HG03521 (cell line): Measurements from ENCODE around the gene TTLL9.

Experiments used
- ATAC-seq: cut with Tn5 transposase; IDR thresholded peaks from one replicate; pipeline ENCODE4 v1.9.1; 2021; ENCODE audit warnings: mild to moderate bottlenecking, moderate library complexity; ENCODE audit not compliant: unreplicated experiment

TTLL9 gene

DNA sequence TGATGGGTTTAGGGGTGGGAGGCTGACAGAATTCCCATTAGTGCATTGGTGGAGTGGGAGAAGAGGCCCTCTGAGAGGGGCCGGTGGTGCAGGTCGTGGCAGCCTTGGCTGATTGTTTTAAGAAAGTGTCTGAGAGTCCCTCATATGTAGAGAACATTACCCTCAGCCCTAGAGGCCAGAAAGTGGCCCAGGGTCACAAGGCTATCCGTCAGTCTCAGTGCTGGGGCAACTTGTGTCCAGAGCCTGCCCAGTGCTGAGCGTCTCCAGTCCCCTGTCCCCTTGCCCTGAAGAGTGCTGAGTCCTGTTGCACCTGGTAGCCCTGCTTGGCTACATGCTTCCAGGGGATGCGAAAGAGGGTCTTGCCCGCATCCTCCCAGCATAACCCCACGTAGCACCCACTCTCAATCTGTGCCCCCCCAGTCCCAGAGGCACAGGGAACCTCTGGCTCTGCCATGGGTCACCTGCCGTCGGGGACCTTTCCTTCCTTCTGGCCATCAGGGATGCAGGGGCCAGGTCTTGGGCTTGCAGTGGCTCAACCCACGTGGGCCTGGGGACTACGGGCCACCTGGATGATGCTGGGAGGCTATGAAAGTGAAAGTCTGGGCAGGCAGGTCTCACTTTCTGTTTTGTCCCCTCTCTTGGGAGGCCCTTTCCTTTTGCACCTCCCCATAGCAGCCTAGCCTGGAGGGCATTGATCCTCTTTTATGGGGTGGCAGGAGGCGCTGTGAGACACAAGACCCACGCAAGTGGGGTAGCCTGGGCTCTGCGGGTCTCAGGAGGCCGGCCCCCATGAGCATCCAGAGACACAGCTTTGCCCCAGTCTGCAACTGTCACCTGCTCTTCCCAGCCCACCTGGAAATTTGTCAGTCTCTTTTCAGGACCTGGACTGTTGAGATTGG is 12.3 kb upstream of the TTLL9 start:
- no peak for ATAC-seq

DNA sequence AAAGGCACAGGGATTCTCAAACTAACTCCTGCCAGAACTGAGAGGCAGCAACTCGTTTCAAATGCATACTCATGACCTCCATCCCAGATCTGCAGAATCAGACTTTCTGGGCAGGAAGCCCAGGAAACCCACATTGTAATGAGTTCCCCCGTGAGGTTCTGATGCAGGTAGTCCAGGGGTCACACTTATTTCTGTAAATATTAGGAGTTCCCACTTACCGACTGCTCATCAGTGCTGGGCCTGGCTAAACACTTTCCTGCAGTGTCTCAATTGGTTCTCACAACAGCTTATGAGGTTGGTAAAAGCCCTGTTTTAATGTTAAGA is 11.7 kb upstream of the TTLL9 start:
- no peak for ATAC-seq

DNA sequence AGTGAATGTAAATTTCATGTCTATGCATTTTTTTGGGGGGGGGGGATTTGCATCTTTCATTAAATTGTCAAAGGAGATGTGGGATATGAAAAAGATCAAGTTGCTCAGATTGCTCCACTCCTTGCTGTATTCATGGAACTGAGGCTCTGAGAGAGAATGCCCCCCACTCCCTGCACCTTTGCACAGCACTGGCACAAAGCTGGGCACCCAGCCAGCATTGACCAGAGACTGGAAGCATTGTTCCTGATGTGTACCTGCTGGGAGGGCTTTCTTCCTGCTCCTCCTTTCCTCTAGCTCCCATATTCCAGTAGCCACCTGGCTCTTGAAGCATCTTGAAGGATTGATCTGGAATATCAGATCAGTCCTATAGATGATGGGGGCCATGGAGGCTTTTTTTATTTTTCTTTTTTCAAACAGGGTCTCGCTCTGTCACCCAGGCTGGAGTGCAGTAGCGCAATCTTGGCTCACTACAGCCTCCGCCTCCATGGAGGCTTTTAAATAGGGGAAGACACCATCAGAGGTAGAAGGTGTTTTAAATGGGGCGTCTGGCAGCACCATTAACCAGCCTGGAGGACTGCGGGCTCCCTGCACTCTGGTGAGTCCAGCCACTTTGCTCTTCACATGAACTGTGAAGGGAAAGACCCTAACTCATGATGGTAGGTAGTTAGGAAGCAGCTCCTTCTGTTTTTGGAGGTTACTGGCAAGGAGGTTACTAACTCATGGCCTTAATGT is 11.0 kb upstream of the TTLL9 start:
- ATAC-seq: no peak

DNA sequence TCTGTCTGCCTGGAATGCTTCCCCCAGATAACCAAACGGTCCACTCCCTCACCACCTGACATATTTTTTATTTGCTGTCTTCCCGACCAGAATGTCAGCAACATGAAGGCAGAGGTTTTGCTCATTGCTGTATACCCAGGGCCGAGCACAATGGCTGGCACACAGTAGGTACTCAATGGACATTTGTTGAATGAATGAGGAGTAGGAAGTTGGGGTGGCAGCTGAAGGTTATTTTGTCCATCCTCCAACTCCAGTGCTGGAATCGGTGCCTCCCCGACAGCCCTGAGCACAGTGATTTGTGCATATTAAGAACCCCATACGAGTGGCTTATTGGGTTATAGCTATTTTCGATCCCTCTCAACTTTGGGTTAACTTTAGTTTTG is 10.4 kb upstream of the TTLL9 start:
- no peak for ATAC-seq

DNA sequence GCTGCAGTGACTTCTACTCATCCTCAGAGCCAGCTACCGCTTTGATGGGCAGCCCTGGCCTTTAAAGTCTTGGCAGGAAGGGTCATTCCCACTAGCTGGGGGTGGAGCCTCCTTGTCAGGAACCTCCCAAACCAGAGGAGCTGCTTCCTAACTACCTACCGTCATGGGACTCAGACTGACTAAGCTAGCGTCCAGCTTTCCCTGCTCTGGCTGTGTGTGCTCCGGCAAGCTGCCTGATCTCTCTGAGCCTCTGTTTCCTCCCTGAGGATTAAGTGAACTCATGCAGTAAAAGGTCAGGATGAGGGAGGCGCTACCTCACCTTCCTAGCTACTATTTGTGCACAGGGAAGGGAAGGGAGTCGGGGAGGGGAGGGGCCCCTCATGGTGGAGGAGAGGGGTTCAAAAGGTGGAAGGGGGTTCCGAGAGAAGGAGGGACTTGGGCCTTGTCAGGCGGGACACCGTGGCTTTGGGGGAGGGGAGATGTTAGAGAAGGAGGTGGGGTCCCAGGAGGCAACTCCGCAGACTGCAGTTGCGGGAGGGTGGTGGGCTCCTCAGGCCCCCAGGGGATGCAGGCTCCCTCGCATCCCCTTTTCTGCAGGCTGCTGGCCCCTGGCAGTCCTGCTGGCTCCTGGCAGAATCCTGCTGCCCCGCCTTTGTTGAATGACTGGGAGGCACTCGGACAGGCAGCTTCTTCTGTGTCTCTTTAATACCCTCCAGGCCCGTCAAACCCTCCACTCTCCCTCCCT is 9.9 kb upstream of the TTLL9 start:
- ATAC-seq: no peak

DNA sequence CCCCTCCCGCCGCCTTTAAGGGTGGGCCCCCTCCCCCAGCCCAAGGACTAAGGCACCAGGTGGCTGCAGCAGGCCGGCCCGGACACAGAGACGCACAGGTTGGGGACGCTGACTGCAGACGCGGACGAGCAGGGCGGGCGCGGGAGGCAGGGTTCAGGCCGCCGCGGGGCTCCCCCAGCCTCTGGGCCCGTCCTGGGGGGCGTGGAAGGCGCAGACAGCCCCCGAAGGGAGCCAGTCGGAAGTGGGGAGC is 9.4 kb upstream of the TTLL9 start:
- ATAC-seq: no peak

DNA sequence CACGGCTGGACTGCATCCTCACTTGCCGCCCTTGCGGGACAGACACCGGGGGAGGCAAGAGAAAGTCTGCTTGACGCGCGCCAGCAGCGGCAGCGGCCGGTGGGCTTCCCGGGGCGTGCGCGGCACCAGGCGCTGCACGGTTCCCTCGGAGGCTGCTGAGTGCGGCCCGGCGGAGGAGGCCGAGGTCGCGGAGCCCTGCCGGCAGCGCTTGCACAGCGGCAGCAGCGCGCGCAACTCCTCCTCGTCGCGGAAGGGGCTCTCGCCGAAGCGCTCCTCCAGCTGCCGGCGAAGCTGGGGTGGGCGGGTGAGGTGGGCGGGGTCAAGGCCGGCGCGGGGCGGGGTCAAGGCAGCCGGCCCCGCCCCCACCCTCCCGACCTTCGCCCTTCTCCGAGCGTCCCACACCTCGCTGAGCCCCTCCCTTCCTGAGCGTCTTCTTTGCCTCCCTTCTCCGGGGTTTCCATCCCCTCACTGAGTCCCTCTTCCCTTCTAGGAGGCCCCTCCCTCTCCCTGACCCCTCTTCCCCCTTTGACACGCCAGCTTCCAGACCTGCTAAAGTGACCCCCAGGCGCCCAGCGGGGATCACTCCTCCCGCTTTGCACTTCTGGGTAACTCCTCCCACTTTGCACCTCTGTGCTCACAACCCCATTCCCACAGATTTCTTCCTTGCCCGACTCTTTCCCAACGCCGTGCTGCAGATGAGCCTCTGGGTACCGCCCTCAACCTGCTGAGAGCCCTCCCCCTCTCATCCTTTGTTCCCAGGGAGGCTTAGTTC is 8.9 kb upstream of the TTLL9 start:
- no peak for ATAC-seq

DNA sequence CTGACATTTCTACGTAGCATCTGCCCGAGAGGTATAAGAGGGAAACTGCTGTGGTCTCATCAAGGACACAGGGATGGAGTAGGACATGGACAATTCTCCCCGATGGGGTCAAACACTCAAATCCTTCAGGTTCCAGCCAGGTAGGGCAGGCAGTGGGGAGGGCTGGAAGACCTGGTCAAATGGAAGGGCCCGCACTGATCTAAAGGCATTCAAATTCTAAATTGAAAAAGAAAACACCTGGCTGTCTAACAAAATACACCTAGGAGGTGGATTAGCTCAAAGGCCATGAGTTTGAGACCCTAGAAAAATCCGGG is 8.3 kb upstream of the TTLL9 start:
- ATAC-seq: no peak

DNA sequence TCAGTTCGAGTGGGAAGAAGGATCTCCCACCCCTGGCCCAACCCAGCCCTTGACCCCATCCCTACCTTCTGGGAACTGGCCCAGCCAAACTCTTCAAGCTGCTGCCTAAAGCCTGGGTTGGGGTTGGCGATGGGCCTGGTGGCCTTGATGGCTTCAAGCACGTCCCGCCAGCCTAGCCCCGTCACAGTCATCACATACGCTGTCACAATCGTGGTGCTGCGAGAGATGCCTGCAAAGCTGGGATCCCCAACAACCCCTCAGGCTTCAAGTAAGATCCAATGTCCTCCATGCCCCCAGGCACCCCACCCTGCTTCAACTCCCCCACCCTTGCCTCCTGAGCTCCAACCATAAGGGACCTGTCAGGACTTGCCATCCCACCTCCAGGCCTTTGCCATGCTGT is 7.9 kb upstream of the TTLL9 start:
- no peak for ATAC-seq

DNA sequence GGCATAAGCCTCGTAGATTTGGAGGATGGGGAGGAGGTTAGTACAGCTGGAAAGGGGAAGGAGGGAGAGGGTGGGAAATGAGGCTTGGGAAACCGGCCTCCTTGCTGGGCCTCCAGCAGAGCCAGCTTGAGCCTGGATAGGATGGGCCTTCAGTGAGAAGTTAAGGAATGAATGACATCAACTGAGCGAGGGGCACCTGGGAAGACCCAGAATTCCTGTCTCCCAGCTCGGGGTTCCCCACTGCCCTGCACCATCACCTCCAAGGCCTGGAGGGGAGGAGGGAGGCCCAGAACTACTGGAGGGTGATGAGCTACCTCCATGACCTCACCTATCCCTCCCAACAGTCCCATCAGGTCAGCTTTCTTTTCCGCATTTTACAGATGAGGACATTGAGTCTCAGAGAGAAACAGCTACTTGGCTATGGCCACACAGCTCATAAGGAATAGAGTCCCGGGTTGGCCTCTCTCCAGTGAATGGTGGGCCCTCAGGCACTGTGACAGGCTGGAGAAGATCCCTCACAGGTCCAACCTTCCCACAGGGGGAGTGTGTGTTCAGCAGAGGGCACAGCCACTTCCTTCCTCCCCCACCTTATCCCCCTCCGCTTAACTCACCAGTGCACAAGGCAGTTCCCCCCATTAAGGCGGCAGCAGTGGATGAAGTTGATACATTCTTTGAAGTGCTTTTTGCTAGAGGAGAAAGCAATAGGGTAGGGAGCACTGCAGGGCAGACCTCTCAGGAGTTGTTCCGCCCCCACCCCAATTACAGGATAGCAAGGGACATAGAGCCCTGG is 6.9 kb upstream of the TTLL9 start:
- ATAC-seq: no peak

DNA sequence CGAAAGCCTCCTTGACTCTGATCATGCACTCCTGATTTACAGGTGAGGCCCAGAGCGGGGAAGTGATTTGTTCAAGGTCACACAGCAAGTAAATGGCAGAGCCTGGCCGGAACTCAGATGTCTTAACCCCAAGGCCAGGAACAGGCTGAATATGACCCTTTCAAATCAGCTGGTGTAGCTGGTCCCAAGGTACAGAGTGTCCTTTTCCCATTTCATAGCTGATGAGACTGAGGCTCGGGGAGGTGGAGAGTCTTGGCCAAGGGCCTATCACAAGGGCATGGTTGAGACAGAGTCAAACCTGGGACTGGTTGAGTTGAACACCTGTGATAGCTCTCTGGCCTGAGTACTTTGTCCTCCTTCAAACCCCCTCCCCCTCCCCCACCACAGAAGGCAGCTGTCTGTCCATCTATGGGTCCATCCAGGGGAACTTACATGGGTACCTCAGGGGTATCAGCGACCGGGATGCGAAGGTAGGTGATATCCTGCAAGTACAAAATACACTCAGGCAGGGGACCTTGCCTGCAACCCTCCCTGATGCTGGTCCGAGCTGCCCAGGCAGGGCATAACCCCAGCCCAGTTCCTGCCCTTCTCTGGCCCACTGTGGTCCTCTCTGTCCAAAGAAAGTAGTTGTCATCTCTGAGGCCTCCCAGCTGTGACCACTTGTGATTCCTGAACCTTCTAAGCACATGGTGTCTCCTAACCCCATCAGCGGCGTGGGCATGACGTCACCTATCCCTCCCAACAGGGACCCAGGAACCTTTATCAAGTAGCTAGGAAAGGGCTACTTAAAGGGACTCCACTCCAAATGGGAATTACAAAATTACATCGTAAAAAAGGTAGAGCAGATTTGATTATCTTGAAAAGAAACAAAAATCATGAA is 5.7 kb upstream of the TTLL9 start:
- ATAC-seq: no peak

DNA sequence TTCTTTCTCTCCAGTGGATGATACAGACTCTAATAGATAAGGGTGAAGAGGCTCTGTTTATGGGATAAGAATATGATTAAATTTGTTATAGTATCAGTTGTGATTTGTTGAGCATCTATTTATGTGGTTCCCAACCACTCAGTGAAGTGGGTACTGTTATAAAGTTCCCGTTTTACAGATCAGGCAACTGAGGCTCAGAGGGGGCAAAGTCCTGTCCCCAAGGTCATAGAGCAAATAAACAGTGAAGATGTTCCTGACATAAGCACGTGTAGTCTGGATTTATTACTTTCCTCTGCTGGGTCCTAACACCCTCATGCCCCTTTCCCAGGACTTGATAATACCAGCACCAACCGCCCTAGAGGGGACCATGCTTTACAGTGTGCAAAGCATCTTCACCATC is 4.2 kb upstream of the TTLL9 start:
- ATAC-seq: no peak

DNA sequence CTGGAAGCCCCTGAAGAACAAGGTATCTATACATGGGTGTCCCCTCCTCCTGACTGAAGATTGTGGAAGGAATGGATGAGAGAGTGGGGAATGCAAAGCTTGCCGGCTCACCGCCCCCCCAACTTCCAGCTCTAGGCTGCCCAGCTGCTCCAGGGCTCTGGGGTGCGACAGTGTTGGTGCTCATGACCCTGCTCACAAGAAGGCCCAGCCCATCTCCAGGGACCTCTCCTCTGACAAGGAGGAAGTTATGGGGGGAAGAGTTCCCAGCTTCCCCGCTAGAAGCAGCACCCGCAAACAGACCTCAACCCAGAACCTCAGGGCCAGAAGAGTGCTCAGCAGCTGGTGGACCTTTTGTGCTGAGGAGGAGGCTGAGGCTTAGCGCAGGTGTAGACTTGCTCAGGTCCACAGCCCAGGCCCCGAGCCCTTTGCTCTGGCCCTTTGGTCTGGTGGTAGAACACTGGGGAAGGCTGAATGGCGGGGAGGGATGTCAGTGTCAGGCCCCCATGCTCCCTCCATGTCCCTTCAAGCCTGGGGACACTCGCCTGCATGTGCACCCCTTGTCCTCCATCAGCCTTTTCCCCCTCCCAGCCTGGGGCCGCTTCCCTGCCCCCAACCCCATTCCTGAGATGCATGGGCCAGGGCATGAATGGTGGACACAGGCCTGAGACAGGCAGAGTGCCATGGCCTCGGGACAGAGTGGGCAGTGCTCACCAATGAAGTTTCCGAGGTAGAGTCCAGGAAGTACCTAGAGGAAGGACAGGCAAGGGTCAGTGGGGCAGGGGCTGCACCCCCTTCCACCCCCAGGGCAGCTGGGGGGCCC is 1.4 kb upstream of the TTLL9 start:
- ATAC-seq: no peak

DNA sequence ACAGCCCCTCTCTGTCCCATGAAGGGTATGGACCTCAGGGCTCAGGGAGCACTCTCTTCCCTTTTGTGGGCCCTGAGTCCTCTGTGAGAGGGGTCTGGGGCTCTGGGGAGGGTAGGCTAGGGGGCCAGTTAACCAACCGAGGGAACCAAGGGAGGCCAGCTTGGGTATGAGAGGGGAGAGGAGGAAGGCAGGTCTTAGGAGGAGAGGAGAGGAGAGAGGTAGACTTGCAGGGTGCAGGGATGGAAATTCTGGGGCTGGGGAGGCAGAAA is 827 bp upstream of the TTLL9 start:
- no peak for ATAC-seq

DNA sequence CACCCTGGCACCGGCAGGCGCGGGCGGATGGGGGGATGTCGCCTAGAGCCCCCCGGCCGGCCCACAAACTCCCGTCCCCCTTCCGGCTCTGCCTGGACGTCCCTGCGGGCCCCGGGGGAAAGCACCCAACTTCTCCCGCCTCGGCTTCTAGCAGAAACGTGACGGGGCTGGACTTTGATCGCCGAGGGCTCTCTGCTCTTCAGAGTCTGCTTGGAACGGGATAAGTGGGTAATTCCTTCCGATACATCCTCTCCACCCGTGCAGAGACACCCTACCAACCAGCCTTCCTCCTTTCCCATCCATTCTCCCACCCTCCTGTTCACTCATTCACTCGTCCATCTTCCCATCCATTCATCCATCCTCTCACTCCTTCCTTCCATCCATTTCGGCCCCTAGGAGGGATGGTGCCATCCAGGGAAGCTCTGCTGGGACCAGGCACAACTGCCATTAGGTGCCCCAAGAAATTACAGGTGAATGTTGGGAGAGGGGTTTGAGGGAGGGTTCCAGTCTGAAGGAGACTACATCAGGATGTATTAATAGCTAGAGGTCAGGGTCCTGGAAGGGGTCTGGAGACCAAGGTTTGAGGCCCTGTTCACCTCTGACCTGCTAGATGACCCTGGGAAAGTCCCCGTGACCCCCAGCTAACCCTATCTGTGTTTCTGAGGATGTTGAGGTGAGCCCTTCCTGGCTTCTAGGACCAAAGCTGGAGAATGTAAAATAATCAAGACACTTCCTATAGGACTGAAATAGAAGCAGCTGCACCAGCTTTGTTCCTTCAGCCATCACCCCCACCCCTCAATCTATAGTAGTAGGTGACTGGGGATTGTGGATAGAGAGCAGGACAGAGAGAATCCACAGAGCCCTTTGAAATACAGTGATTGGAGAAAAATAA is 538 bp downstream of the TTLL9 start:
- ATAC-seq: no peak

DNA sequence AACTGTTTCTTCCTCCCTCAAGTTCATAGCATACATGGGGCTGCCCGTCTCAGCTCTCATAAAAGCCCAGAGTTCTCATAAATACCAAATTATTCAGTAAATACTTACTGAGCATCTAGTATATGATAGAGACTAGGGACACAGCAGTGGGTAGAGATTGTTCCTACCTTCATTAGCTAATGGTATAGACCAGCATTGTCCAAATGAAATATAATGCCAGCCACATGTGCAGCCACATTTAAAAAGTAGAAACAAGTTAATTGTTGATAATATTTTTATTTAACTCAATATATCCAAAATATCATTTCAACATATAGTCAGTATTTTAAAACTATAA is 1.2 kb downstream of the TTLL9 start:
- no peak for ATAC-seq

DNA sequence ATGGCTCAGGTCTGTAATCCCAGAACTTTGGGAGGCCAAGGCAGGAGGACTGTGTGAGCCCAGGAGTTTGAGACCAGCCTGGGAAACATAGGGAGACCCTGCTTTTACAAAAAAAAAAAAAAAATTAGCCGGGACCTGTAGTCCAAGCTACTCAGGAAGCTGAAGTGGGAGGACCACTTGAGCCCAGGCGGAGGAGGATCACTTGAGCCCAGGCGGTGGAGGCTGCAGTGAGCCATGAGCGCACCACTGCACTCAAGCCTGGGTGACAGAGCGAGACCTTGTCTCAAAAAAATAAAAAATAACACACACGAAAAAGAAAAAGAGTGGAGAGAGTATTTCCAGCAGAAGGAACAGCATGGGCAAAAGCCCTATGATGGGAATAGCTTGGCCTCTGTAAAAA is 2.0 kb downstream of the TTLL9 start:
- no peak for ATAC-seq

DNA sequence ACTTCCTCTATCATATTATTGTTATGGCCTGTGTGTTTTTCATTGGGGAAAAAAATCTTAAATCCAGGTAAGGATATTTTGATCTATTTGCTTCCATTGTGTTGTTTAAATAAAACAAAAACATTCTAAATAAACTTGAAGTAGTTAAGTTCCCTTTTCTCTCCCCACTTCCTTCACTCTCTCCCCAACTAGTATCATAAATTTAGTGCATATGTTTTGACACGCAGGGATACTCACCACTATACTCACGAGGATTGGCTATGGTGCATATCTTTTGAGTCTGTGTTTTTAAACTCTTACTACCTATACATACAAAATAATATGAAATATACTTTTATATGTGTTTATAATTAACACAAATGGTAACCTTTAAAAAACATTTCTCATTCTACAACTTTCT is 5.2 kb downstream of the TTLL9 start:
- no peak for ATAC-seq
